GM18511 (cell line): ENCODE measurements around the gene KRTAP12-4.
"Not testable (repeated sequence)": the region's sequence is repeated elsewhere in the genome, so short reads cannot be mapped to it uniquely, and the experiment has no call there.

ENCODE experiments used
- ATAC-seq: cut with Tn5 transposase; IDR thresholded peaks from one replicate; pipeline ENCODE4 v1.9.1; 2021; ENCODE audit warnings: mild to moderate bottlenecking, moderate library complexity; ENCODE audit not compliant: unreplicated experiment

Gene KRTAP12-4

GRCh38 chr21:44657635-44658540 is 3.4 kb upstream of the KRTAP12-4 start, which contains the start of gene KRTAP12-3:
TSS of gene KRTAP12-3 (plus strand) at chr21:44657932. CDS start at chr21:44657980, 48 bp downstream.
- no peak for ATAC-seq

- no peak for ATAC-seq
These were observed 2.4 kb upstream of the KRTAP12-4 start for GRCh38 chr21:44656868-44657267.

- ATAC-seq, result no peak
These were observed 543 bp downstream of the KRTAP12-4 start for GRCh38 chr21:44653656-44654575.

GRCh38 chr21:44653123-44653522 is 1.3 kb downstream of the KRTAP12-4 start:
- ATAC-seq, result no peak

GRCh38 chr21:44650973-44651675 is 3.3 kb downstream of the KRTAP12-4 start:
- ATAC-seq, result no peak

- ATAC-seq, result no peak
These were observed 4.0 kb downstream of the KRTAP12-4 start for GRCh38 chr21:44650265-44650972.

- no peak for ATAC-seq
These were observed 4.8 kb downstream of the KRTAP12-4 start for GRCh38 chr21:44649521-44650100.

- no peak for ATAC-seq
These were observed 5.7 kb downstream of the KRTAP12-4 start for GRCh38 chr21:44648557-44649311.

GRCh38 chr21:44647222-44647552 is 7.3 kb downstream of the KRTAP12-4 start:
- ATAC-seq, result no peak

- ATAC-seq, result not testable (repeated sequence)
These were observed 7.9 kb downstream of the KRTAP12-4 start, which contains the start of gene KRTAP10-11 for GRCh38 chr21:44646366-44647221. TSS of gene KRTAP10-11 (plus strand) at chr21:44646414. CDS start at chr21:44646459, 45 bp downstream.

GRCh38 chr21:44644878-44645277 is 9.6 kb downstream of the KRTAP12-4 start:
- ATAC-seq, result no peak

- no peak for ATAC-seq
These were observed 10.6 kb downstream of the KRTAP12-4 start for GRCh38 chr21:44643741-44644310.

GRCh38 chr21:44640761-44641160 is 13.7 kb downstream of the KRTAP12-4 start:
- ATAC-seq, result no peak

GRCh38 chr21:44639331-44639655 is 15.2 kb downstream of the KRTAP12-4 start:
- ATAC-seq, result no peak

GRCh38 chr21:44638506-44639330 is 15.7 kb downstream of the KRTAP12-4 start:
- ATAC-seq, result not testable (repeated sequence)

- not testable (repeated sequence) for ATAC-seq
These were observed 16.6 kb downstream of the KRTAP12-4 start for GRCh38 chr21:44637851-44638348.
